ENCODE measurements around the gene RNU6-7. TPM values are rescaled to one million over a fixed set of nuclear protein-coding genes. Genes with fewer than 3 reads are reported as not detected.

The RNU6-7 gene
- total RNA-seq, 1 experiment from 2014 or later = not detected

GRCh38 chr14:32224737-32225377 is 23.0 kb downstream of the RNU6-7 start:
- Histone ChIP-seq H3K9me3 (ENCODE audit: control insufficient read depth, low read depth, low read length) (no peaks in the 10 kb centered on the region), H2AFZ (ENCODE audit: low read length) (no peak overlapping the region), H3K27me3 (ENCODE audit: insufficient read depth, low read length) (no peaks in the 10 kb centered on the region), H3K23ac (ENCODE audit: insufficient read length, low read depth, low read length) (no peak overlapping the region), H3K4me2 (ENCODE audit: insufficient read depth, insufficient read length, low read length) (no peak overlapping the region), H4K20me1 (ENCODE audit: control insufficient read depth, insufficient read depth, insufficient read length) (no peaks in the 10 kb centered on the region), H3K27ac (ENCODE audit: insufficient read length, low read depth, low read length) (no peak overlapping the region), H4K91ac (ENCODE audit: insufficient read length, low read depth, low read length) (no peak overlapping the region), H3T11ph (ENCODE audit: low read length) (no peak overlapping the region), H2BK120ac (ENCODE audit: low read depth, low read length, poor library complexity, severe bottlenecking) (no peak overlapping the region), H3K9ac (ENCODE audit: extremely low read depth, insufficient read length, low read length) (no peak overlapping the region), H4K5ac (ENCODE audit: insufficient read length, low read depth, low read length) (no peak overlapping the region), H3K79me2 (ENCODE audit: insufficient read depth, low read length) (no peaks in the 10 kb centered on the region), H2BK5ac (ENCODE audit: insufficient read length, low read length) (no peak overlapping the region), H2BK12ac (ENCODE audit: insufficient read length, low read depth, low read length) (no peak overlapping the region), H2AK5ac (ENCODE audit: insufficient read length, low read length) (no peak overlapping the region), H2BK20ac (ENCODE audit: low read depth, low read length, poor library complexity, severe bottlenecking) (no peak overlapping the region), H3K56ac (ENCODE audit: insufficient read length, low read depth, low read length) (no peak overlapping the region), H3K79me1 (ENCODE audit: insufficient read depth, low read depth, low read length, poor library complexity, severe bottlenecking) (no peaks in the 10 kb centered on the region), H2BK15ac (ENCODE audit: low read depth, low read length) (no peak overlapping the region), H3K4me1 (ENCODE audit: insufficient read depth, low read length) (no peaks in the 10 kb centered on the region), H3K4ac (ENCODE audit: low read depth, low read length) (no peak overlapping the region), H3K23me2 (ENCODE audit: insufficient read length, low read depth, low read length, poor library complexity, severe bottlenecking) (no peaks in the 10 kb centered on the region), H4K8ac (replicated peaks; ENCODE audit: insufficient read length, low read depth, low read length) (no peak overlapping the region), H3K18ac (ENCODE audit: insufficient read length, low read depth, low read length) (no peak overlapping the region), H3K14ac (ENCODE audit: insufficient read depth, low read length) (no peak overlapping the region)
- WGBS (ENCODE audit: extremely low coverage, insufficient read length, low lambda C conversion rate) = no CpG with 5 or more reads among the region's 6 CpGs
- Mint-ChIP-seq H3K4me1 (no peaks in the 10 kb centered on the region), H3K36me3 (ENCODE audit: insufficient read depth in 1 of 3, low read depth in 3 of 3) (no peaks in the 10 kb centered on the region), H3K4me3 (no peak overlapping the region), H3K27ac (peak overlapping the region in 1 of 3 experiments; percentile 21; a peak in 1 of 7 replicates), H3K9me3 (no peaks in the 10 kb centered on the region), H3K27me3 (ENCODE audit: low read depth) (no peaks in the 10 kb centered on the region)
- no peak for DNase-seq
- peak; percentile 35; the same call in 2 of the 3 replicates for TF ChIP-seq CTCF (conservative IDR thresholded peaks at IDR 0.05)
